CD14-positive monocyte (primary cell): ENCODE measurements around the gene HDHD5. TPM values are rescaled to one million over a fixed set of nuclear protein-coding genes. Genes with fewer than 3 reads are reported as not detected.

Source experiments
- DNase-seq, 3 donors: peaks; one replicate each; pipeline ENCODE4 v3.0.0-alpha.2; 2011 to 2022
- H2AFZ ChIP-seq: 2 replicates; pipeline ENCODE4 v1.6.0; 2012; ENCODE audit warnings: mild to moderate bottlenecking, low read depth, low read length, inconsistent platforms; ENCODE audit not compliant: insufficient read depth, poor library complexity, severe bottlenecking
- H3K27ac ChIP-seq, 2 donors: 1 replicate in 1 of 2; 2 replicates in 1 of 2; pipeline ENCODE4 v1.5.1; 2012 to 2013; ENCODE audit warnings: low read length in 2 of 2, control low read depth in 1 of 2, inconsistent platforms in 1 of 2, low read depth in 1 of 2, mild to moderate bottlenecking in 1 of 2
- H3K27me3 ChIP-seq, 2 donors: one replicate each; pipeline versions ENCODE4 v1.6.0 to v1.6.1; 2011 to 2013; ENCODE audit warnings: low read length in 2 of 2; ENCODE audit not compliant: control insufficient read depth in 2 of 2, insufficient read depth in 2 of 2
- H3K36me3 ChIP-seq, 2 donors: replicated peaks in 1 of 2; 1 replicate in 1 of 2; 2 replicates in 1 of 2; pipeline versions ENCODE4 v1.5.1 to v1.6.1; 2012 to 2013; ENCODE audit warnings: low read length in 2 of 2, control low read depth in 1 of 2, inconsistent platforms in 1 of 2, mild to moderate bottlenecking in 1 of 2; ENCODE audit not compliant: insufficient read depth in 2 of 2, control insufficient read depth in 1 of 2
- H3K4me1 ChIP-seq, 2 donors: 1 replicate in 1 of 2; 2 replicates in 1 of 2; pipeline versions ENCODE4 v1.5.1 to v1.6.1; 2012 to 2013; ENCODE audit warnings: low read length in 2 of 2, control low read depth in 1 of 2, inconsistent platforms in 1 of 2, mild to moderate bottlenecking in 1 of 2, moderate library complexity in 1 of 2; ENCODE audit not compliant: insufficient read depth in 2 of 2, control insufficient read depth in 1 of 2
- H3K4me2 ChIP-seq: replicated peaks from 2 replicates; pipeline ENCODE3; 2012; ENCODE audit warnings: low read length, moderate library complexity, mild to moderate bottlenecking; ENCODE audit not compliant: poor library complexity, severe bottlenecking; ENCODE audit errors: extremely low read depth
- H3K4me3 ChIP-seq, 3 experiments: fragments of 200-600 bp in 1 of 3; sonication (generic) in 1 of 3; replicated peaks in 1 of 3; 1 replicate in 2 of 3; 2 replicates in 1 of 3; pipeline ENCODE4 v1.5.1; 2011 to 2013; ENCODE audit warnings: low read length in 3 of 3, mild to moderate bottlenecking in 3 of 3, control low read depth in 2 of 3, low read depth in 2 of 3, inconsistent platforms in 1 of 3, moderate library complexity in 1 of 3
- H3K79me2 ChIP-seq: 2 replicates; pipeline ENCODE4 v1.6.0; 2012; ENCODE audit warnings: mild to moderate bottlenecking, control low read depth, inconsistent platforms, low read length, moderate library complexity; ENCODE audit not compliant: insufficient read depth
- H3K9ac ChIP-seq: 2 replicates; pipeline ENCODE4 v1.6.0; 2017; ENCODE audit warnings: low read length, mild to moderate bottlenecking; ENCODE audit not compliant: insufficient read depth, poor library complexity, severe bottlenecking
- H3K9me3 ChIP-seq, 2 donors: replicated peaks in 1 of 2; 1 replicate in 1 of 2; 2 replicates in 1 of 2; pipeline versions ENCODE4 v1.5.1 to v1.6.1; 2012 to 2013; ENCODE audit warnings: low read length in 2 of 2, control low read depth in 1 of 2; ENCODE audit not compliant: control insufficient read depth in 1 of 2, insufficient read depth in 1 of 2
- H4K20me1 ChIP-seq: 2 replicates; pipeline ENCODE4 v1.6.0; 2012; ENCODE audit warnings: mild to moderate bottlenecking, low read length, control low read depth, moderate library complexity; ENCODE audit not compliant: insufficient read depth
- H3K27ac Mint-ChIP-seq, 7 donors: one replicate each; pipeline ENCODE4 v1.8.0; 2020; ENCODE audit warnings: mild to moderate bottlenecking in 7 of 7, mixed read lengths in 7 of 7, moderate library complexity in 6 of 7, inconsistent platforms in 2 of 7
- H3K27me3 Mint-ChIP-seq, 3 donors: one replicate each; pipeline ENCODE4 v1.8.0; 2021 to 2022; ENCODE audit warnings: low read depth in 3 of 3, mild to moderate bottlenecking in 3 of 3, mixed read lengths in 3 of 3, moderate library complexity in 3 of 3, inconsistent platforms in 1 of 3
- H3K36me3 Mint-ChIP-seq, 2 donors: one replicate each; pipeline ENCODE4 v1.8.0; 2020; ENCODE audit warnings: mixed read lengths in 2 of 2, inconsistent platforms in 1 of 2, mild to moderate bottlenecking in 1 of 2
- H3K4me1 Mint-ChIP-seq: one replicate; pipeline ENCODE4 v1.8.0; 2020; ENCODE audit warnings: mild to moderate bottlenecking, mixed read lengths
- H3K4me3 Mint-ChIP-seq, 2 donors: one replicate each; pipeline ENCODE4 v1.8.0; 2020; ENCODE audit warnings: mild to moderate bottlenecking in 2 of 2, mixed read lengths in 2 of 2, moderate library complexity in 1 of 2
- H3K9me3 Mint-ChIP-seq, 7 donors: one replicate each; pipeline ENCODE4 v1.8.0; 2020 to 2022; ENCODE audit warnings: mixed read lengths in 7 of 7, mild to moderate bottlenecking in 6 of 7, moderate library complexity in 6 of 7, inconsistent platforms in 2 of 7
- CTCF ChIP-seq: fragments of 200-600 bp; IDR thresholded peaks from one replicate; pipeline ENCODE4 v1.8.0; 2022; ENCODE audit warnings: antibody characterized with exemption, mild to moderate bottlenecking
- WGBS: methylation state at CpG from one replicate; pipeline ENCODE4 v1.1.5; 2013; ENCODE audit warnings: missing lambda C conversion rate; ENCODE audit not compliant: insufficient coverage; 5-methylcytosine and 5-hydroxymethylcytosine counted together
- intact Hi-C, 2 donors: fragments of 100-400 bp; cut with micrococcal nuclease; formaldehyde crosslinking; loops; one replicate each; pipeline versions ENCODE4 v1.15.0 to v1.15.1; 2023
- polyA plus RNA-seq, 3 donors: library from polyadenylated mRNA; depleted of rRNA in 1 of 3; unstranded in 2 of 3; stranded (reverse) in 1 of 3; fragments of 300-500 nt in 2 of 3; fragments of >200 nt in 1 of 3; fragmentation: Illumina TruSeq in 2 of 3; gene quantifications; 1 replicate in 2 of 3; 2 replicates in 1 of 3; pipeline ENCODE4 v1.2.3, GENCODE V29; 2012 to 2021

Gene HDHD5
- polyA plus RNA-seq, 3 donors = 75.9 to 119 (median 79.9) TPM

- no peak overlapping the region for H2AFZ ChIP-seq
- no peak overlapping the region for H3K9ac ChIP-seq
- H3K27ac ChIP-seq = peak overlapping the region; percentile 80 to 87
- DNase-seq = peak; percentile 79 to 89 (median 88)
- H3K4me2 ChIP-seq = peak overlapping the region; percentile 54
- peak overlapping the region; percentile 78 to 97 (median 93) for H3K27ac Mint-ChIP-seq
- peak overlapping the region in 1 of 3 experiments; percentile 57 for H3K4me3 ChIP-seq
- TF ChIP-seq CTCF = no peak
- peaks cover 97% of the 10 kb centered on the region for H3K4me1 Mint-ChIP-seq
- H3K4me3 Mint-ChIP-seq = peak overlapping the region; percentile 68 to 85
- peaks cover 98 to 100% of the 10 kb centered on the region in 2 donors for H3K4me1 ChIP-seq
- H3K27me3 ChIP-seq = no peaks in the 10 kb centered on the region
- no peaks in the 10 kb centered on the region for H3K9me3 ChIP-seq
- WGBS = 0% methylated on average over 3 of the region's 7 CpGs
- intact Hi-C loops = loop anchor here in 1 of 2 donors (1.0 kb wide), 1 partner anchor 9 kb away; no protein-coding TSS in a partner anchor
- peaks cover 0 to 3% (median 0%) of the 10 kb centered on the region in 7 donors for H3K9me3 Mint-ChIP-seq
- H3K79me2 ChIP-seq = peaks cover 97% of the 10 kb centered on the region
- H3K36me3 ChIP-seq = peaks cover 67 to 69% of the 10 kb centered on the region in 2 donors
- peaks cover 62 to 90% of the 10 kb centered on the region in 2 donors for H3K36me3 Mint-ChIP-seq
- H3K27me3 Mint-ChIP-seq = peaks cover 0 to 2% (median 0%) of the 10 kb centered on the region in 3 donors
- H4K20me1 ChIP-seq = peaks cover 94% of the 10 kb centered on the region
Observed at GRCh38 chr22:17098379-17098819, 60.7 kb downstream of the HDHD5 start.

GRCh38 chr22:17097701-17098100 lies 61.4 kb downstream of the HDHD5 start:
- H3K4me3 ChIP-seq = peak overlapping the region in 2 of 3 experiments; percentile 1 to 57
- no peak overlapping the region for H2AFZ ChIP-seq
- Mint-ChIP-seq H3K27ac (peak overlapping the region; percentile 78 to 97 (median 93)), H3K27me3 (peaks cover 0 to 2% (median 0%) of the 10 kb centered on the region in 3 donors), H3K36me3 (peaks cover 61 to 90% of the 10 kb centered on the region in 2 donors), H3K4me1 (peaks cover 97% of the 10 kb centered on the region), H3K4me3 (peak overlapping the region; percentile 65 to 68), H3K9me3 (peaks cover 0 to 3% (median 0%) of the 10 kb centered on the region in 7 donors)
- DNase-seq = no peak
- H3K27ac ChIP-seq = peak overlapping the region; percentile 80 to 87
- H4K20me1 ChIP-seq = peaks cover 94% of the 10 kb centered on the region
- no peaks in the 10 kb centered on the region for H3K9me3 ChIP-seq
- H3K9ac ChIP-seq = no peak overlapping the region
- H3K4me1 ChIP-seq = peaks cover 98 to 100% of the 10 kb centered on the region in 2 donors
- H3K36me3 ChIP-seq = peaks cover 62 to 69% of the 10 kb centered on the region in 2 donors
- peaks cover 97% of the 10 kb centered on the region for H3K79me2 ChIP-seq
- no peak for TF ChIP-seq CTCF
- H3K4me2 ChIP-seq = peak overlapping the region; percentile 54
- intact Hi-C loops = loop anchor here in 1 of 2 donors (1.0 kb wide), 1 partner anchor 10 kb away; no protein-coding TSS in a partner anchor
- no peaks in the 10 kb centered on the region for H3K27me3 ChIP-seq
- WGBS = 64% methylated on average over 4 of the region's 6 CpGs
